ENCODE results near the gene FNDC10.
"Not testable (repeated sequence)": the region's sequence is repeated elsewhere in the genome, so short reads cannot be mapped to it uniquely, and the experiment has no call there.

FNDC10 gene

DNA sequence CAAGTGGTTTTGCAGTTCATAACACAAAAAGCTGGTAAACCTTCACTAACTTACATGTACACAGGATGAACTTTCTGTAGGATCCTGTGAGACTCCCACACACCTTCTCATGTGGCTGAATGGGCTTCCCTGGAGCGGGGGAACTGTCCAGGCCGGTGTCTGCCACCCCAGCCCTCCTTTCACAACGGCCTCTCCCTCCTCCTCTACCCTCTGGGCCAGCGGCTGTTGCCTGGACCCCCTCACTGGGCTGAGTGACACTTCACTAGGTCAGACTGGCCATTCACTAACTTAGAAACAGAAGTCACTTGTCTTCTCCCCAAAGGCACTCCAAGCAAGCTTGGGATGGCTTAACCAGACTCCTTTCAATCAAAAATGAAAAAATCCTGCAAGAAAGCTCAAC is 41.3 kb downstream of the FNDC10 start:
- TF ChIP-seq CTCF (IDR thresholded peaks at IDR 0.05; ENCODE audit: low read depth, low read length): no peak
- H3K4me3 ChIP-seq (ENCODE audit: low read depth, low read length): no peak overlapping the region

DNA sequence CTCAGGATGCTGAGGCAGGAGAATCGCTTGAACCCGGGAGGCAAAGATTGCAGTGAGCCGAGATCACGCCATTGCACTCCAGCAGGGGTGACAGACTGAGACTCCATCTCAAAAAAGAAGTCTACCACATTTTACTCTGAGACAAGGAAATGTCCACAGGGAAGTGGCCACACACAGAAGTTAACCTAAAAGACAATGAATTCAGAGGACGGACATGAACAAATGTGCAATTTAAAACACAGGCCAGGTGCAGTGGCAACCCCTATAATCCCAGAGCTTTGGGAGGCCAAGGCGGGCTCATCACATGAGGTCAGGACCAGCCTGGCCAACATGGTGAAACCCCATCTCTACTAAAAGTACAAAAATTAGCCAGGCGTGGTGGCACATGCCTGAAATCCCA is 42.2 kb downstream of the FNDC10 start:
- H3K4me3 ChIP-seq (ENCODE audit: low read depth, low read length): not testable (repeated sequence)

DNA sequence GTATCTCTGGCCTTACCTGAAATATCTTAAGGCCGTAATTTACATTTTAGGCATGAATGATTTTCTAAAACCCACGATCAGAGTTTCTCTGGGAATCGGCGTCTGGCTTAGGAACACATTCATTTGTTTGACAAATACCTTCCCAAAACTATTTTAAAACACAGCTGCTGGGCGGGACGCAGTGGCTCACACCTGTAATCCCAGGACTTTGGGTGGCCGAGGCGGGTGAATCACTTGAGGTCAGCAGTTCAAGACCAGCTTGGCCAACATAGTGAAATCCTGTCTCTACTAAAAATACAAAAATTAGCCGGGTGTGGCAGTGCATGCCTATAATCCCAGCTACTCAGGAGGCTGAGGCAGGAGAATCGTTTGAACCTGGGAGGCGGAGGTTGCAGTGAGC is 43.0 kb downstream of the FNDC10 start:
- not testable (repeated sequence) for H3K4me3 ChIP-seq (ENCODE audit: low read depth, low read length)

- TF ChIP-seq CTCF (IDR thresholded peaks at IDR 0.05; ENCODE audit: low read depth, low read length): no peak
- no peak overlapping the region for H3K4me3 ChIP-seq (ENCODE audit: low read depth, low read length)
These were observed 43.4 kb downstream of the FNDC10 start for GRCh38 chr1:1556505-1556904.

DNA sequence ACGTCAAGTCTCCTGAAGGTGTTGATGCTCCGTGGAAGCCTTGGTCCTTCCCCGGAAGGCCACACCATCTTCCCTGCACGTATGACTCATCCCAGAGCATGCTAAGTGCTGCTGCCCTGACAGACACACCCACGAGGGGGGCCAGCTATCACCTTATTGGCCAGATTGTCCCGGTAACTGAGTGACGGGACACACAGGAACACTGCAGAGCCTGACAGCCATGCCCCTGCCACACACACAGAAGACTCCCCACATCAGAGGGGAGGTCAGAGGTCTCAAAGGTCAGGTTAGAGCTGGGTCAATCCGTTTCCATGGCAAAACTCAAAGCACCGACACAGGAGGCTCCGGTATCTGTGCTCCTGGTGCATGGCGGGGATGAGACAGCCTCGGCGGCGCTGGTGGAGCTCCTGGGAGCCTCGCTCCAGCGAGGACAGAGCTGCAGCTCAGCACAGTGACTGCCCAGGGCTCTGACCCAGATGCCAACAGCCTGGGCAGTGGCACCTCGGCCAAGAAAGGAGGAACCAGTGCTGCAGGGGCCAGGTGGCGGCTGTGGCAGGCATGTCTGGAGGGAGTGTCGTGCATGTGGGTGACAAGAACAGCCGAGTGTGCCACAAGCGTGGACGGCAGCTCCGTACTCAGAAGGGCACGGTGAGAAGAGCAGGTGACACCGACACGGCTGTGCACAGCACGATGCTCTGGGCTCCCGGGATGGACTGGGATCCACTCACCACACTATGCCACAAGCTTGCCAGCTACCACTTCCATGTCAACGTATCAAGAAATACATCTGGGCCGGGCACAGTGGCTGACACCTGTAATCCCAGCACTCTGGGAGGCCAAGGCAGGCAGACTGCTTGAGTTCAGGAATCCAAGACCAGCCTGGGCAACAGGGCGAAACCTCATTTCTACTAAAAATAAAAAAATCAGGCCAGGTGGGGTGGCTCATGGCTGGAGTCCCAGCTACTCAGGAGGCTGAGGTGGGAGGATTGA is 44.7 kb downstream of the FNDC10 start:
- no peak overlapping the region for H3K4me3 ChIP-seq (ENCODE audit: low read depth, low read length)
- TF ChIP-seq CTCF (IDR thresholded peaks at IDR 0.05; ENCODE audit: low read depth, low read length): no peak

DNA sequence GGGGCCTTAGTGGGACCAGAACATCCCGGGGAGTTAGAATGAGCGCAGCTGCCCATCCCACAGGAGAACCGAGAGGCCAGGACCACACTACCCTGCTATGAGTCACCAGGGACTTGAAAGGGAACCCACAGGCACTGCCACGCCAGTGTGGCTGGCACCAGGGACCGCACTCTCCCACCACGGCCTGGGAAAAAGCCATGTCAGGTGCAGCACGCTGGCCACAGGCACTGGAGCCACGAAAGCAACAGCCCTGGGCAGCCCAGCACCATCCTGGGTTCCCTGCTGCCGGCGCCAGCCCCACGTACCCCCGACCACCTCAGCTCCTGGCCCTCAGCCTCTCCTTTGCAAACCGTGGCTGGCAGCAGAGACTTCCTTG is 45.4 kb downstream of the FNDC10 start:
- TF ChIP-seq CTCF (IDR thresholded peaks at IDR 0.05; ENCODE audit: low read depth, low read length): no peak
- H3K4me3 ChIP-seq (ENCODE audit: low read depth, low read length): no peak overlapping the region

DNA sequence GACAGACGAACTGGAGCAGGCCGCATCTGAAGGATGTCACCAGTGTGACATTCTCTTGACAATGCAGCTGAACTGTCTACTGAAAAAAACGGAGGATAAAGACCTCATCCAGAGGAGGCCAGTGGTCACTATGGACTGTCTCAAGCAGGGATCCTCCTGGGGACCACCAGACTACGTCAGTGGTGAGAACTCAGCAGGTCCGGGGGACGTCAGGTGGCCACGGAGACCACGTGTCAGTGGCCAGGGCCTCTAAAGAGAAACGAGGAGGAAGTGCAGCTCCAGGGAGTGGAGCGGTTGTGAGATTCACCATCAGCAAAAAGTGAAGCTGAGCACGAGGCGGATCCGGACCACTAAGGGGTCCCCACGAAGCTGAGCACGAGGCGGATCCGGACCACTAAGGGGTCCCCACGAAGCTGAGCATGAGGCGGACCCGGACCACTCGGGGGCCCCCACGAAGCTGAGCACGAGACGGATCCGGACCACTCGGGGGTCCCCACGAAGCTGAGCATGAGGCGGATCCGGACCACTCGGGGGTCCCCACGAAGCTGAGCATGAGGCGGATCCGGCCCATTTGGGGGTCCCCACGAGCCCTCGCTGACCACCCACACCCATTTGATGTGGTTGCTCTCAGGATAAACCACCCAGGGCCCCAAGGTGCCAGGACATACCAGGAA is 46.0 kb downstream of the FNDC10 start:
- TF ChIP-seq CTCF (IDR thresholded peaks at IDR 0.05; ENCODE audit: low read depth, low read length): no peak
- H3K4me3 ChIP-seq (ENCODE audit: low read depth, low read length): no peak overlapping the region

- TF ChIP-seq CTCF (IDR thresholded peaks at IDR 0.05; ENCODE audit: low read depth, low read length): no peak
- H3K4me3 ChIP-seq (ENCODE audit: low read depth, low read length): no peak overlapping the region
These were observed 47.7 kb downstream of the FNDC10 start for GRCh38 chr1:1552263-1552639.

Measured in WI38 (cell line).